Mammary epithelial cell (primary cell): ENCODE measurements around the gene ARHGAP5.

ENCODE experiments used
- CTCF ChIP-seq, 2 donors: IDR thresholded peaks in 1 of 2; conservative IDR thresholded peaks in 1 of 2; 2 replicates each; pipeline ENCODE4 v1.5.1; 2011 to 2012; ENCODE audit warnings: inconsistent platforms in 2 of 2, low read length in 2 of 2, mild to moderate bottlenecking in 2 of 2, control low read depth in 1 of 2, low read depth in 1 of 2; ENCODE audit not compliant: insufficient read depth in 1 of 2; ENCODE audit errors: extremely low read depth in 1 of 2
- EZH2 ChIP-seq: IDR thresholded peaks from 2 replicates; pipeline ENCODE4 v1.6.1; 2012; ENCODE audit warnings: low read length, inconsistent platforms, borderline replicate concordance

GRCh38 chr14:32038876-32039275, 38.2 kb upstream of the ARHGAP5 start:
- TF ChIP-seq CTCF (conservative IDR thresholded peaks at IDR 0.05 in 1 of 2, IDR thresholded peaks at IDR 0.05 in 1 of 2; ENCODE audit: extremely low read depth in 1 of 2, insufficient read depth in 1 of 2, low read depth in 1 of 2, low read length in 2 of 2) = no peak
- no peak for TF ChIP-seq EZH2
